Heart right ventricle (tissue), 16 donors: ENCODE measurements around the gene LHX3. TPM values are rescaled to one million over a fixed set of nuclear protein-coding genes. Genes with fewer than 3 reads are reported as not detected.

Source experiments
- ATAC-seq, 8 donors: fragments of 200-7000 bp; cut with Tn5 transposase; one replicate each; pipeline ENCODE4 v1.9.1; 2020; ENCODE audit warnings: mild to moderate bottlenecking in 8 of 8, moderate library complexity in 8 of 8, moderate number of reproducible peaks in 1 of 8
- DNase-seq, 2 donors: peaks; one replicate each; pipeline ENCODE4 v3.0.0-alpha.2; 2020
- H3K27ac ChIP-seq, 10 donors: fragments of 200-600 bp; sonication (generic) in 2 of 10; one replicate each; pipeline versions ENCODE4 v1.5.0 to v1.8.0; 2020 to 2022; ENCODE audit warnings: mild to moderate bottlenecking in 3 of 10
- H3K27me3 ChIP-seq, 7 donors: fragments of 200-600 bp; one replicate each; pipeline ENCODE4 v1.8.0; 2021 to 2022; ENCODE audit warnings: mild to moderate bottlenecking in 2 of 7
- H3K36me3 ChIP-seq, 9 donors: fragments of 200-600 bp; sonication (generic) in 1 of 9; one replicate each; pipeline versions ENCODE4 v1.5.0 to v1.8.0; 2020 to 2022; ENCODE audit warnings: mild to moderate bottlenecking in 2 of 9
- H3K4me1 ChIP-seq, 9 donors: fragments of 200-600 bp; sonication (generic) in 1 of 9; one replicate each; pipeline versions ENCODE4 v1.5.0 to v1.8.0; 2020 to 2022; ENCODE audit warnings: mild to moderate bottlenecking in 4 of 9
- H3K4me3 ChIP-seq, 10 donors: fragments of 200-600 bp; sonication (generic) in 2 of 10; one replicate each; pipeline versions ENCODE4 v1.5.0 to v1.8.0; 2020 to 2022; ENCODE audit warnings: mild to moderate bottlenecking in 7 of 10, moderate library complexity in 2 of 10
- H3K9me3 ChIP-seq, 11 donors: fragments of 200-600 bp in 10 of 11; sonication (generic) in 2 of 11; one replicate each; pipeline versions ENCODE4 v1.5.0 to v1.8.0; 2013 to 2022; ENCODE audit warnings: mild to moderate bottlenecking in 2 of 11, control low read depth in 1 of 11, moderate library complexity in 1 of 11
- CTCF ChIP-seq, 9 donors: fragments of 200-600 bp; sonication (generic) in 2 of 9; IDR thresholded peaks; one replicate each; pipeline versions ENCODE4 v1.5.0 to v1.8.0; 2021 to 2022; ENCODE audit warnings: antibody characterized with exemption in 9 of 9, mild to moderate bottlenecking in 5 of 9, moderate library complexity in 1 of 9
- WGBS, 2 donors: extraction: QIAGEN DNeasy Blood & Tissue Kit; methylation state at CpG; one replicate each; pipeline ENCODE4 v1.1.7; 2013; ENCODE audit warnings: inconsistent platforms in 1 of 2; 5-methylcytosine and 5-hydroxymethylcytosine counted together
- intact Hi-C, 10 donors: fragments of 100-400 bp; cut with DNase I; formaldehyde crosslinking; loops; one replicate each; pipeline versions ENCODE4 v1.11.1 to v1.14.2; 2022
- polyA plus RNA-seq, 2 donors: library from polyadenylated mRNA; stranded (reverse); fragments of 200-250 nt; gene quantifications; one replicate each; pipeline ENCODE4 v1.2.3, GENCODE V29; 2013
- total RNA-seq, 10 donors: library from RNA; stranded (reverse); fragmentation: NEBNext Ultra II Directional in 3 of 10; extraction: Animal tissue kit (Norgen Biotek cat#: 25700) in 3 of 10; gene quantifications; one replicate each; pipeline versions ENCODE4 v1.2.1 to v1.2.4, GENCODE V29; 2021 to 2023
- donor health status: Arrhythmogenic right ventricular cardiomyopathy.
- donor health status: ischemic (EF 13 %, LVEDD 7.1; RV severe dilation, severe dysfunction).
- donor health status: healthy with polysubstance abuse.
- donor health status: DM: no; HTN: yes; CAD: no.
- donor health status: DM: no; HTN: no; CAD: no.
- donor health status: ischemic (EF 25% LVEDD 6.9; RV normal size, moderate dysfunction).
- donor health status: ischemic (EF 25% LVEDD 5.7; RV mildly dilated, moderate dysfunction).
- donor health status: healthy.
- donor health status: DM: yes; HTN: yes; CAD: no.
- donor health status: Ischemic cardiomyopathy.
- donor health status: ischemic (EF 35%, LVEDD 5.7; RV mildly dilated, moderate dysfunction).
- donor health status: nonischemic (EF 11% LVEDD 7.7; RV severe dilation, severe dysfunction).
- donor health status: DM: yes; HTN: yes; CAD: no.
- donor health status: PGD.
- donor health status: ischemic (EF 29% LVEDD 5.4; RV normal size, mild dysfunction).
- donor health status: nonischemic (EF 23%, LVEDD 6.1; RV moderate dilation, normal function).

The LHX3 gene
- total and polyA plus RNA-seq, 12 donors = not detected

DNA sequence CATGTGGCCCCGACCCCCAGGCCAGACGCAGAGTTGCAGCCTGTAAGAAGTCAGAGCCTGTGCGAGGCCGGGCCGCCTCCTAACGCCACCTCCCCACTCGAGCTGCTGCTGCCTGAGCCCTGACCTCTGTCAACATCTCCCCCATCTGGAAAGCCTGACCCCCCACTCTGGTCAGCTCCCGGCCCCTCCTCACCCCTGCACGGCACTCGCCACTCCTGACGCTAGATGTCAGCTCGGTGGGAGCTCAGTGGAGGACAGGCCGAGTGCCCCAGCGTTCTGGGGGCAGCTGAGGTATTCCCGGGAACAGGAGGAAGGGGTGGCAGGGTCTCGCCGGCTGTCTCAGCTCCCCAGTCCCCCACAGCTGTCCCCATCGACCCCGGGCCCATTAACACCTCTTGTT, 19.9 kb downstream of the LHX3 start:
- no peak for DNase-seq
- Histone ChIP-seq H3K4me3 (no peak overlapping the region), H3K36me3 (no peaks in the 10 kb centered on the region), H3K4me1 (no peaks in the 10 kb centered on the region), H3K9me3 (no peaks in the 10 kb centered on the region), H3K27me3 (peaks cover 3 to 67% (median 65%) of the 10 kb centered on the region in 7 donors), H3K27ac (no peak overlapping the region)
- intact Hi-C loops = no loop called here
- 43 to 45% methylated on average over 19 of the region's 19 CpGs for WGBS, 2 donors
- ATAC-seq = no peak
- no peak for TF ChIP-seq CTCF (IDR thresholded peaks at IDR 0.05)

DNA sequence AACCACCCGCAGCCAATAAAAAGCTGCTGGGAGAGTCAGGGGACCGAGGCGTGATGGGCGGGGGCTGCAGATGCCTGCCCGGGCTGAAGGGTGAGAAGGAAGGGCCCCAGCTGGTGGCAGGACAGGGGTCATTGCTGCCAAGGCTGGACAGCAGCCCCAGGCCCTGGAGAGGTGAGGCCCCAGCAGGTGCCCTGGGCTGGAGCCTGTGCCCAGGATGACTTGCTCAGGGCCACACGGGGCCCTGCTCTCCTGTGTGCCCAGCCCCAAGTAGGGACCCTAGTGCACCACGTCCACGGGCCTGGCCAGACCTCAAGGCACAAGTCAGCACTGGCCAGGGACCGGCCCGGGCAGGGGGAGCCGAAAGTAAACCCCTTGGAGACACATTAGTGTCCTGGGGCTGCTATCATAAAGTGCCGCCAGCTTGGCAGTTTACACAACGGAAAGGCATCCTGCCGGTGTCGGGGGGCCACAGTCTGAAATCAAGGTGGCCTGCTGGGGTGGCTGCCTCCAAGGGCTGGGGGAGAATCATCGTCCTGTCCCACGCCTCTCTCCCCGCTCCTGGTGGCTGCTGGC, 22.0 kb downstream of the LHX3 start:
- H3K36me3 ChIP-seq = no peaks in the 10 kb centered on the region
- peak in 1 of 8 donors; percentile 23 for ATAC-seq
- no peak overlapping the region for H3K27ac ChIP-seq
- no peak overlapping the region for H3K4me3 ChIP-seq
- H3K9me3 ChIP-seq = no peaks in the 10 kb centered on the region
- intact Hi-C loops = no loop called here
- 76 to 82% methylated on average over 18 of the region's 18 CpGs for WGBS, 2 donors
- no peaks in the 10 kb centered on the region for H3K4me1 ChIP-seq
- no peak for TF ChIP-seq CTCF (IDR thresholded peaks at IDR 0.05)
- DNase-seq = no peak
- H3K27me3 ChIP-seq = peaks cover 3 to 63% (median 49%) of the 10 kb centered on the region in 7 donors

DNA sequence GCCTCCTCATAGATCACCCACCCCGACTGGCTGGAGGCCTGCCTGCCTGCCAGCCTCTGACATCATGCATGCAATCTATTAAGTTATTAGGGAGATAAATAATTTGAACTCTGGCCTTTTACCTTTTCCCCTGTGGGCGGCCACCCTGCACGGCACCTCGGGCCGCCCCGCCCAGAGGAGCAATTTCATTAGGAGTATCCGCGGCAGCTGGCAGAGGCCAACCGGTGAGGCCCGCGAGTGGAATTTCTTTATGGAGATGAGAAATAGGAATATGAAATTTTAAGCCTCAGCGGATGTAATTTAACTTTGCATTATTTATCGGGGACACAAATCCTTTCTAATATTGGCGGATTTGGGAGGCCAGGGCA, 22.5 kb downstream of the LHX3 start:
- Histone ChIP-seq H3K9me3 (no peaks in the 10 kb centered on the region), H3K4me1 (no peaks in the 10 kb centered on the region), H3K27ac (no peak overlapping the region), H3K4me3 (no peak overlapping the region), H3K36me3 (no peaks in the 10 kb centered on the region), H3K27me3 (peaks cover 3 to 58% (median 43%) of the 10 kb centered on the region in 7 donors)
- ATAC-seq = no peak
- no peak for TF ChIP-seq CTCF (IDR thresholded peaks at IDR 0.05)
- 85 to 86% methylated on average over 14 of the region's 14 CpGs for WGBS, 2 donors
- DNase-seq = no peak
- intact Hi-C loops = no loop called here

- intact Hi-C loops = no loop called here
- no peak for TF ChIP-seq CTCF (IDR thresholded peaks at IDR 0.05)
- ATAC-seq (no peak), DNase-seq (no peak)
- WGBS, 2 donors = 64 to 68% methylated on average over 8 of the region's 8 CpGs
- Histone ChIP-seq H3K9me3 (no peaks in the 10 kb centered on the region), H3K4me3 (no peak overlapping the region), H3K27ac (no peak overlapping the region), H3K27me3 (peaks cover 3 to 56% (median 38%) of the 10 kb centered on the region in 7 donors), H3K4me1 (no peaks in the 10 kb centered on the region), H3K36me3 (no peaks in the 10 kb centered on the region)
Observed at GRCh38 chr9:136181784-136182419, 23.0 kb downstream of the LHX3 start.
